Panc1 (cell line): ENCODE results near the gene CPLANE1. TPM values are rescaled to one million over a fixed set of nuclear protein-coding genes. Genes with fewer than 3 reads are reported as not detected.

Source experiments
- ATAC-seq: fragments of 200-7000 bp; cut with Tn5 transposase; 2 replicates; pipeline ENCODE4 v1.9.1; 2020; ENCODE audit warnings: mild to moderate bottlenecking, moderate library complexity
- BruUV-seq: library from RNA; stranded (reverse); fragments of 400-500 nt; replicated peaks from 2 replicates; lab custom pipeline; 2021; lab: Mats Ljungman, UMichigan
- CTCF ChIA-PET: fragments of 300-600 bp; sonication (Branson Sonifier 250); formaldehyde crosslinking; loops from one replicate; lab custom pipeline; 2022; ENCODE audit warnings: antibody characterized with exemption; lab: Charles Lee
- POLR2A ChIA-PET: fragments of 300-600 bp; sonication (Branson Sonifier 250); formaldehyde crosslinking; loops from one replicate; lab custom pipeline; 2022; ENCODE audit warnings: antibody characterized with exemption; lab: Charles Lee
- DNase-seq: peaks from one replicate; pipeline ENCODE4 v3.0.0-alpha.2; 2010; ENCODE audit warnings: low read depth, low spot score
- H3K27ac ChIP-seq: 2 replicates; pipeline ENCODE4 v1.5.1; 2011; ENCODE audit warnings: mild to moderate bottlenecking, low read length, inconsistent platforms
- H3K27me3 ChIP-seq: fragments of 200-500 bp; sonication (Bioruptor generic); 2 replicates; pipeline ENCODE4 v1.6.0; 2014; ENCODE audit warnings: low read length, inconsistent platforms; ENCODE audit not compliant: control insufficient read depth, insufficient read depth
- H3K36me3 ChIP-seq: fragments of 200-500 bp; sonication (Bioruptor generic); 2 replicates; pipeline ENCODE4 v1.5.1; 2014; ENCODE audit warnings: inconsistent platforms, mild to moderate bottlenecking, low read length, moderate library complexity; ENCODE audit not compliant: control insufficient read depth, insufficient read depth
- H3K4me1 ChIP-seq: 2 replicates; pipeline ENCODE4 v1.5.1; 2011; ENCODE audit warnings: inconsistent platforms, mild to moderate bottlenecking, low read length, moderate library complexity; ENCODE audit not compliant: control insufficient read depth, insufficient read depth
- H3K4me3 ChIP-seq, 2 experiments: 2 replicates each; pipeline ENCODE4 v1.5.1; 2011 to 2012; ENCODE audit warnings: low read depth in 2 of 2, low read length in 2 of 2, mild to moderate bottlenecking in 2 of 2, inconsistent platforms in 1 of 2, moderate library complexity in 1 of 2
- H3K9me3 ChIP-seq: fragments of 200-500 bp; sonication (Bioruptor generic); 2 replicates; pipeline ENCODE4 v1.5.1; 2014; ENCODE audit warnings: low read depth, mild to moderate bottlenecking, inconsistent platforms, low read length, moderate library complexity; ENCODE audit not compliant: control insufficient read depth, insufficient read depth
- POLR2AphosphoS5 ChIP-seq: IDR thresholded peaks from 2 replicates; pipeline ENCODE4 v1.6.1; 2012; ENCODE audit warnings: mild to moderate bottlenecking, low read depth, low read length, moderate library complexity
- SIN3A ChIP-seq: IDR thresholded peaks from 2 replicates; pipeline ENCODE4 v1.6.1; 2012; ENCODE audit warnings: low read depth, mild to moderate bottlenecking, low read length, moderate library complexity, borderline replicate concordance; ENCODE audit not compliant: insufficient read depth
- TCF7L2 ChIP-seq: IDR thresholded peaks from 2 replicates; pipeline ENCODE4 v1.6.1; 2011; ENCODE audit warnings: mild to moderate bottlenecking, low read depth, low read length, inconsistent platforms
- in situ Hi-C: cut with HindIII; loops from 2 replicates; pipeline ENCODE4 v1.10.0; 2016; ENCODE audit warnings: low sequenced_read_pairs, low pct_unique_long_range_greater_than_20kb
- intact Hi-C: fragments of 100-400 bp; cut with micrococcal nuclease; formaldehyde crosslinking; loops from one replicate; pipeline ENCODE4 v1.10.0; 2022; ENCODE audit not compliant: unreplicated experiment
- total RNA-seq: library from RNA; stranded (reverse); gene quantifications from one replicate; pipeline ENCODE4 v1.2.1, GENCODE V29; 2021; ENCODE audit not compliant: unreplicated experiment
- TF ChIP-seq, protein P1 (sequence below): fragments of 450-650 bp; IDR thresholded peaks from 2 replicates; pipeline ENCODE4 v1.5.1; 2017; ENCODE audit warnings: mild to moderate bottlenecking
- TF ChIP-seq, protein P2 (sequence below), 2 experiments: IDR thresholded peaks; 2 replicates each; pipeline ENCODE4 v1.6.1; 2011 to 2012; ENCODE audit warnings: low read depth in 2 of 2, control low read depth in 1 of 2, low read length in 1 of 2, mild to moderate bottlenecking in 1 of 2, moderate library complexity in 1 of 2; ENCODE audit not compliant: insufficient read depth in 1 of 2

Gene CPLANE1
- total RNA-seq, 1 experiment from 2014 or later: 18.1 TPM

DNA sequence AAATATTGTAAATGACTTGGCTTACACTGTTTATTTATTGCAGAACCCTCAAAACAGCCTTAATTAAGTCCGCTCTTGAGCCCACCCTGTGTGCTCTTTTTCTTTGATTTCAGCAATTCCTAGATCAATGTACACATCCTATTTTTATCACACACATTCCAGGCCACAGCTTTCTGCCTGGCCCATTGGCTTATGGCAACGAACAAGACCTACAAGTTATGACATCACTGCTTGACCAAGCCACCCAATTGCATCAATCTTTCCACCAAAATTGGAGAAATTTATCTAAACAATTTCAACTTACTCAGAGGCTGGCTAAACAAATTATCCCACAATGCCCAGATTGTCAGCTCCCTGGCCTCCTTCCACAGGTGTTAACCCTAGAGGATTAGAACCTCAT lies 158.4 kb downstream of the CPLANE1 start:
- intact Hi-C loops: no loop called here
- no TSS peak for BruUV-seq
- DNase-seq (no peak), ATAC-seq (no peak)
- no peak overlapping the region for H3K27ac ChIP-seq
- in situ Hi-C loops: no loop called here
- H3K27me3 ChIP-seq: no peaks in the 10 kb centered on the region
- H3K4me3 ChIP-seq: no peak overlapping the region
- H3K36me3 ChIP-seq: no peaks in the 10 kb centered on the region
- H3K9me3 ChIP-seq: no peaks in the 10 kb centered on the region
- no peaks in the 10 kb centered on the region for H3K4me1 ChIP-seq
- ChIA-PET POLR2A (no interaction called here), CTCF (no interaction called here)
- no peak for TF ChIP-seq POLR2AphosphoS5

DNA sequence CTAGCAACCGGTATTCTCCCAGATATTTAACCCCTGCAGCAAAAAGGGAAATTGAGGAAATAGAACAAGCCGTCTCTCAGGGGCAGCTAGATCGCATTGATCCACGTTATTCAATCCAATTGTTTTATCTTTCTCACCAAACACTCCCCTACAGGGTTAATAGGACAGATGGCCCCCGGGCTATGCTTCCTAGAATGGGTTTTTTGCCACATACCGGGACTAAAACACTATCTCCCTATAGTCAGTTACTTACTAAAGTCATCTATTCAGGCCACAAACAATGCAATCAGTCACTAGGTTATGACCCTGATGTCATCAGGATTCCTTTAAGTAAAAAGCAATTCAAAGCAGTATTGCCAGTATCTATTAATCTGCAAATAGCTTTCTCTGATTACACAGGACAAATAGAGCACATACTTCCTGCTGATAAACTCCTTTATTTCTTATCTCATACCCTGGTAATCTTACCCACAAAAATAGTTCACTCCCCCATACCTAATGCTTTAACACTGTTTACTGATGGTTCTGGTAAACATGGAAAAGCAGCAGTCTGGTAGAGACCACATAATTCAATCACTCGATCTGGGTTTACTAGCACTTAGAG lies 159.0 kb downstream of the CPLANE1 start:
- DNase-seq: no peak
- ATAC-seq: no peak
- H3K36me3 ChIP-seq: no peaks in the 10 kb centered on the region
- in situ Hi-C loops: no loop called here
- CTCF ChIA-PET: no interaction called here
- intact Hi-C loops: no loop called here
- BruUV-seq: no TSS peak
- H3K27me3 ChIP-seq: no peaks in the 10 kb centered on the region
- H3K4me3 ChIP-seq: no peak overlapping the region
- H3K9me3 ChIP-seq: no peaks in the 10 kb centered on the region
- POLR2A ChIA-PET: no interaction called here
- no peak for TF ChIP-seq SIN3A
- TF ChIP-seq POLR2AphosphoS5: no peak
- TF ChIP-seq TCF7L2: peak; percentile 18; the same call in 1 of the 2 replicates
- no peak overlapping the region for H3K27ac ChIP-seq
- no peaks in the 10 kb centered on the region for H3K4me1 ChIP-seq

DNA sequence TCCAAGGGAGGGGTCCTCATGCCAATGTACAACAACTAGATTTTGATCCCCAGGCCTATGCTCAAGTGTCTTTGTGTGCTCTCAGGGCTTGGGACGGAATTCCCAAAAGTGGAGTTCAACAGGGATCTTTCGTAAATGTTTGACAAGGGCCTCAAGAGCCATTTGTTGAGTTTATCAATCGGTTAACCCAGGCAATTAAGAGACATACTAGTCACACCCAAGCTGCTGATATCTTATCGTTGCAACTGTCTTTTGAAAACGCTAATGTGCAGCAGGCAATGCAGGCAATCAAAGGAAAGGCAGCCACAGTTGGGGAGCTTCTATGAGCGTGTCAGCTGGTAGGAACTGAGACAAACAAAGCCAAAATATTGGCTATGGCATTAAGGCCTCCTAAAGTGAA lies 161.2 kb downstream of the CPLANE1 start:
- TF ChIP-seq, protein P1, sequence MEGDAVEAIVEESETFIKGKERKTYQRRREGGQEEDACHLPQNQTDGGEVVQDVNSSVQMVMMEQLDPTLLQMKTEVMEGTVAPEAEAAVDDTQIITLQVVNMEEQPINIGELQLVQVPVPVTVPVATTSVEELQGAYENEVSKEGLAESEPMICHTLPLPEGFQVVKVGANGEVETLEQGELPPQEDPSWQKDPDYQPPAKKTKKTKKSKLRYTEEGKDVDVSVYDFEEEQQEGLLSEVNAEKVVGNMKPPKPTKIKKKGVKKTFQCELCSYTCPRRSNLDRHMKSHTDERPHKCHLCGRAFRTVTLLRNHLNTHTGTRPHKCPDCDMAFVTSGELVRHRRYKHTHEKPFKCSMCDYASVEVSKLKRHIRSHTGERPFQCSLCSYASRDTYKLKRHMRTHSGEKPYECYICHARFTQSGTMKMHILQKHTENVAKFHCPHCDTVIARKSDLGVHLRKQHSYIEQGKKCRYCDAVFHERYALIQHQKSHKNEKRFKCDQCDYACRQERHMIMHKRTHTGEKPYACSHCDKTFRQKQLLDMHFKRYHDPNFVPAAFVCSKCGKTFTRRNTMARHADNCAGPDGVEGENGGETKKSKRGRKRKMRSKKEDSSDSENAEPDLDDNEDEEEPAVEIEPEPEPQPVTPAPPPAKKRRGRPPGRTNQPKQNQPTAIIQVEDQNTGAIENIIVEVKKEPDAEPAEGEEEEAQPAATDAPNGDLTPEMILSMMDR: no peak
- TF ChIP-seq, protein P2, sequence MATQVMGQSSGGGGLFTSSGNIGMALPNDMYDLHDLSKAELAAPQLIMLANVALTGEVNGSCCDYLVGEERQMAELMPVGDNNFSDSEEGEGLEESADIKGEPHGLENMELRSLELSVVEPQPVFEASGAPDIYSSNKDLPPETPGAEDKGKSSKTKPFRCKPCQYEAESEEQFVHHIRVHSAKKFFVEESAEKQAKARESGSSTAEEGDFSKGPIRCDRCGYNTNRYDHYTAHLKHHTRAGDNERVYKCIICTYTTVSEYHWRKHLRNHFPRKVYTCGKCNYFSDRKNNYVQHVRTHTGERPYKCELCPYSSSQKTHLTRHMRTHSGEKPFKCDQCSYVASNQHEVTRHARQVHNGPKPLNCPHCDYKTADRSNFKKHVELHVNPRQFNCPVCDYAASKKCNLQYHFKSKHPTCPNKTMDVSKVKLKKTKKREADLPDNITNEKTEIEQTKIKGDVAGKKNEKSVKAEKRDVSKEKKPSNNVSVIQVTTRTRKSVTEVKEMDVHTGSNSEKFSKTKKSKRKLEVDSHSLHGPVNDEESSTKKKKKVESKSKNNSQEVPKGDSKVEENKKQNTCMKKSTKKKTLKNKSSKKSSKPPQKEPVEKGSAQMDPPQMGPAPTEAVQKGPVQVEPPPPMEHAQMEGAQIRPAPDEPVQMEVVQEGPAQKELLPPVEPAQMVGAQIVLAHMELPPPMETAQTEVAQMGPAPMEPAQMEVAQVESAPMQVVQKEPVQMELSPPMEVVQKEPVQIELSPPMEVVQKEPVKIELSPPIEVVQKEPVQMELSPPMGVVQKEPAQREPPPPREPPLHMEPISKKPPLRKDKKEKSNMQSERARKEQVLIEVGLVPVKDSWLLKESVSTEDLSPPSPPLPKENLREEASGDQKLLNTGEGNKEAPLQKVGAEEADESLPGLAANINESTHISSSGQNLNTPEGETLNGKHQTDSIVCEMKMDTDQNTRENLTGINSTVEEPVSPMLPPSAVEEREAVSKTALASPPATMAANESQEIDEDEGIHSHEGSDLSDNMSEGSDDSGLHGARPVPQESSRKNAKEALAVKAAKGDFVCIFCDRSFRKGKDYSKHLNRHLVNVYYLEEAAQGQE (IDR thresholded peaks at IDR 0.05; ENCODE audit: insufficient read depth in 1 of 2, low read depth in 2 of 2, low read length in 1 of 2): no peak
- TF ChIP-seq POLR2AphosphoS5: no peak
- no peak for TF ChIP-seq TCF7L2
- no peak for TF ChIP-seq SIN3A
- POLR2A ChIA-PET: no interaction called here
- no peak for DNase-seq
- no peak overlapping the region for H3K27ac ChIP-seq
- CTCF ChIA-PET: no interaction called here
- H3K4me1 ChIP-seq: no peaks in the 10 kb centered on the region
- BruUV-seq: no TSS peak
- no peak for ATAC-seq
- no peak overlapping the region for H3K4me3 ChIP-seq
- in situ Hi-C loops (no loop called here), intact Hi-C loops (no loop called here)
- H3K9me3 ChIP-seq: no peaks in the 10 kb centered on the region
- H3K36me3 ChIP-seq: no peaks in the 10 kb centered on the region
- no peaks in the 10 kb centered on the region for H3K27me3 ChIP-seq
